Neuron (in vitro differentiated cells): ENCODE results near the gene CROT.
"Not testable (repeated sequence)": the region's sequence is repeated elsewhere in the genome, so short reads cannot be mapped to it uniquely, and the experiment has no call there.

Source experiments
- H2AFZ ChIP-seq: one replicate; pipeline ENCODE4 v1.6.1; 2013; ENCODE audit warnings: low read depth, mild to moderate bottlenecking, inconsistent platforms, low read length, moderate library complexity
- H3K27me3 ChIP-seq: one replicate; pipeline ENCODE4 v1.6.1; 2013; ENCODE audit warnings: low read length; ENCODE audit not compliant: insufficient read depth
- H3K36me3 ChIP-seq: one replicate; pipeline ENCODE4 v1.6.1; 2013; ENCODE audit warnings: low read length; ENCODE audit not compliant: insufficient read depth
- H3K4me1 ChIP-seq: one replicate; pipeline ENCODE4 v1.6.1; 2013; ENCODE audit warnings: low read length; ENCODE audit not compliant: insufficient read depth
- H3K4me3 ChIP-seq: 2 replicates; pipeline ENCODE4 v1.5.1; 2013; ENCODE audit warnings: mild to moderate bottlenecking, low read length, moderate library complexity
- H3K9me3 ChIP-seq: one replicate; pipeline ENCODE4 v1.6.1; 2013; ENCODE audit warnings: low read length

CROT gene, protein sequence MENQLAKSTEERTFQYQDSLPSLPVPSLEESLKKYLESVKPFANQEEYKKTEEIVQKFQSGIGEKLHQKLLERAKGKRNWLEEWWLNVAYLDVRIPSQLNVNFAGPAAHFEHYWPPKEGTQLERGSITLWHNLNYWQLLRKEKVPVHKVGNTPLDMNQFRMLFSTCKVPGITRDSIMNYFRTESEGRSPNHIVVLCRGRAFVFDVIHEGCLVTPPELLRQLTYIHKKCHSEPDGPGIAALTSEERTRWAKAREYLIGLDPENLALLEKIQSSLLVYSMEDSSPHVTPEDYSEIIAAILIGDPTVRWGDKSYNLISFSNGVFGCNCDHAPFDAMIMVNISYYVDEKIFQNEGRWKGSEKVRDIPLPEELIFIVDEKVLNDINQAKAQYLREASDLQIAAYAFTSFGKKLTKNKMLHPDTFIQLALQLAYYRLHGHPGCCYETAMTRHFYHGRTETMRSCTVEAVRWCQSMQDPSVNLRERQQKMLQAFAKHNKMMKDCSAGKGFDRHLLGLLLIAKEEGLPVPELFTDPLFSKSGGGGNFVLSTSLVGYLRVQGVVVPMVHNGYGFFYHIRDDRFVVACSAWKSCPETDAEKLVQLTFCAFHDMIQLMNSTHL

DNA sequence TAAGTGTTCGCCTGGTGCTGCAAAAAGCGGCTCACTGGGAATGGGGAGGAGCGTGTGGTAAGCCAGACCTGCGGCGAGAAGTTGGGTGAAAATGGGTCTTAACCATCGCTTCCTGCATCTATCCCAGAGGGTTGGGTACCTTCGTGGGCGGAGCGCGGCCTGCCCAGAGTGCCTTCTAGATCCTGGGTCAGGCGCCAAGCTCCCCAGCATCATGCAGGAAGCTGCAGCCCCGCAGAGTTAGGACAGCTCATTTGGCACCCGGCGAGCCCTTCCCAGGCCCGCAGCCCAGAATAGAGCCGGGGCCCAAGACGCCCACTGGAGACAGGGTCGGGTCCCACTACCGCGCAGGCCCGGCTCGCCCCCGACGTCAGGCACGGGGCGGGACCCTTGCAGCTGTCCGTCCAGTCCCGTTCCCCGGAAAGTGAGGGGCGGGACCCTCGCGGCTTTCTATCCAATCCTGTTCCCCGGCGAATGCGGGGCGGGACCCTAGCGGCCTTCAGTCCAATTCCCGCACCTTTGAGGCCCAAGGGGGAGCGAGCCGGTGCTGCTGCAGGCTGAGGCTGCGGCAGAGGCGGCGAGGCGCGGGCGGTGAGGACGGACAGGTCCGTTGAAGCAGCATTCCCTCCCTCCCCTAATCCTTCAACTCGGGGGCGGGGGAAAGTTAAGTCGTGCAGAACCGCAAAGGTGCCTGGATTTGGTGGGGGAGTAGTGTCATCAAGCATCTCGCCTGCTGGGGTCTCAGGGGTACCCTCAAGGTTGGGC is at the start of gene CROT:
Gene CROT (plus strand): TSS at position 499 of the 762 bp plus-strand sequence. CDS start 3,405 bp downstream, outside the sequence.
- H2AFZ ChIP-seq = peak within 1 kb of the TSS; percentile 75
- H3K27me3 ChIP-seq = no peaks in the 10 kb centered on the region
- peak within 1 kb of the TSS; percentile 96 for H3K4me3 ChIP-seq
- peaks cover 35% of the 10 kb centered on the region for H3K36me3 ChIP-seq
- peaks cover 8% of the 10 kb centered on the region for H3K9me3 ChIP-seq
- peaks cover 20% of the 10 kb centered on the region for H3K4me1 ChIP-seq

DNA sequence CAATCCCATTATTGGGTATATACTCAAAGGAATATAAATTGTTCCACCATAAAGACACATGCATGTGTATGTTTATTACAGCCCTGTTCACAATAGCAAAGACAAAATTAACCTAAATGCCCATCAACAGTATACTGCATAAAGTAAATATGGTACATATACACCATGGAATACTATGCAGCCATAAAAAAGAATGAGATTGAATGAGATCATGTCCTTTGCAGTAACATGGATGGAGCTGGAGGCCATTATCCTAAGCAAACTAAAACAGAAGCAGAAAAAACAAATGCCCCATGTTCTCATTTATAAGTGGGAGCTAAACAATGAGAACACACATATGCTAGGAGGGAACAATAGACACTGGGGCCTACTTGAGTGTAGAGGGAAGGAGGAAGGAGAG is 44.7 kb upstream of the CROT start:
- Histone ChIP-seq H3K9me3 (no peaks in the 10 kb centered on the region), H3K4me3 (no peak overlapping the region), H3K27me3 (no peaks in the 10 kb centered on the region), H3K36me3 (no peaks in the 10 kb centered on the region), H2AFZ (no peak overlapping the region), H3K4me1 (no peaks in the 10 kb centered on the region)

DNA sequence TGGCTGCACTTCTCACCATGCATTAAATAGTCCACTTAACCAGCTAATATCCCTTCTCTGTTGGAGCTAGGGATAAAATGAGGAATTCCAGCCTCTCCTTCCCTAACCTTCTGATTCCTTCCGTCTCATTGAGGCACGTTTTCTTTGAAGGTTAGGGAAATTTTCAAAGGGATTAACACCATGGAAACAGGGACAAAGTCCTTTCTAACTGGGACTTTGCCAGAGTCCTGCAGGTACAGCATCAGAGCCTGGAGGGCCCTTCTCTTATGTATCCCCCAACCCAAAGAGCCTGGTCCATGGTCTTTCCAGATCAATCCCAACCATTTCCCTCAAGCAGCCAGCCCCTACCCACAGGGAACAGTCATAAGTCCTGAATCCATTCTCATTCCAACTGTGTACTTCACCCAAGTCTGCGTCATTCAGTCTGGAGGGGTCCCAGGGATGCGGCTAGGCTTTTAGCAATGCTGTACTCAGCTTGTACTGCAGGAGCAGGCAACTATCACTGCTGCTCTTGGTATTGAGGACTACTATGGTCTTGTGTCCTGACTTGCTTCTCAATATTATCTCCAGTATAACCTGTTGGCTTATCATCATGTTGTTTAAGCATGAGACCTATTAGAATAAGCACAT is 34.6 kb upstream of the CROT start:
- no peak overlapping the region for H3K4me3 ChIP-seq
- no peaks in the 10 kb centered on the region for H3K9me3 ChIP-seq
- no peak overlapping the region for H2AFZ ChIP-seq
- no peaks in the 10 kb centered on the region for H3K27me3 ChIP-seq
- H3K4me1 ChIP-seq = no peaks in the 10 kb centered on the region
- H3K36me3 ChIP-seq = no peaks in the 10 kb centered on the region

DNA sequence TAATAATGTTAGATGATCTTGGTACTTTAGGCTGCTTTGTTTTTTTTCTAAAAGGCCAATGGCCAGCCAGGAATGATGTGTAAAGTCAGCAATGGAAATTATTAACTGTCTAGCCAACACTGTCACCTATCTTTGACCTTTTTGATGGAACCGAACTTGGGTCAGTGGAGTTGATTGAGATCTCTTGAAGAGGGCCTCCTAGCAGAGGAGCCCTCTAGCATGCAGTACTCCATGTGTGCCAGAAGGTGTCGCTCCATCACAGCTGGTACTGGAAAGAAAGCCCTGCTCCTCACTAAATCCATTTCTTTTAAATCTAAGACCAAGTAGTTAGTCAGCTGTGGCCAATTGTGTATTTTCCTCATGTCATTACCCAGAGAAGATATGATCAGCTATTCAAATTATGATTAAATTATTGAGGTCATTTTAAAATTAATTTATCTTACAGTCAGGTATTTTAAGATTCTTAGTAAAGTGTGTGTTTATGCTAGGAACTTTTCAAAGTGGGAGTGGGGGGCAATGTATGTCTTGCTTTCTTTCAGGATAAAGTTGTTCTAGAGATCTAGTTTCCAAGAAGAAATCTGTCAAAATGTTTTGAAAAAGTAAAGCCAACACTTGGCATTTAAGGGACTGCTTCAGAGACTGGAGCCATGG is 33.1 kb upstream of the CROT start:
- no peak overlapping the region for H2AFZ ChIP-seq

DNA sequence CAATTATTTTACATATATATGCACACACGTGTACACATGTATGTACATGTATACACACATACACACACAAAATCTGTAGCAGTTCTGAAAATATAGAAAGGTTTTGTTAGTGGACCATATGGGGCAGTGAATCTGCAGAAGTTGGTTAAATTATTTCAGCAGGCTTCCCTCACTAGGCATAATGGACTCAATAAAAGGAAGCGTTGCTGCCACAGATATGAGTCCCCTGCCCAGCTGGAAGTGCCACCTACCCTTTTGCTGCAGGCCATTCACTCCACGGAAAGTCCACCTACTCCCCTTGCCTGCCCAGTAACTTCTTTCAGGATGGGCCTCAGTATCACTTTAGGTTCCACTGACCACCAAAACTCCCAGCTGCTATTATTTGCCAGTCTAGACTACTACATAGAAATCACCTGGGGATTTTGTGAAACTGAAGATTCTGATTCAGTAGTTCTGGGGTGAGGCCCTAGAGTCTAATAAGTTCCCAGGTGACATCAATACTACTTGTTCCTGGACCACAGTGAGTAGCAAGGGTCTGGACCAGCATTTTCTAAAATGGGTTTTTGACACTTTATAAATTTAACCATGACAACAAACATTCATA is 29.3 kb upstream of the CROT start:
- no peak overlapping the region for H3K4me3 ChIP-seq
- no peaks in the 10 kb centered on the region for H3K27me3 ChIP-seq
- H2AFZ ChIP-seq = no peak overlapping the region
- peaks cover 8% of the 10 kb centered on the region for H3K4me1 ChIP-seq
- H3K9me3 ChIP-seq = no peaks in the 10 kb centered on the region
- no peaks in the 10 kb centered on the region for H3K36me3 ChIP-seq

More for the DNA sequence above, 33.1 kb upstream of the CROT start:
- Histone ChIP-seq H3K4me3 (no peak overlapping the region), H3K9me3 (no peaks in the 10 kb centered on the region), H3K36me3 (no peaks in the 10 kb centered on the region), H3K27me3 (no peaks in the 10 kb centered on the region), H3K4me1 (peaks cover 6% of the 10 kb centered on the region)

DNA sequence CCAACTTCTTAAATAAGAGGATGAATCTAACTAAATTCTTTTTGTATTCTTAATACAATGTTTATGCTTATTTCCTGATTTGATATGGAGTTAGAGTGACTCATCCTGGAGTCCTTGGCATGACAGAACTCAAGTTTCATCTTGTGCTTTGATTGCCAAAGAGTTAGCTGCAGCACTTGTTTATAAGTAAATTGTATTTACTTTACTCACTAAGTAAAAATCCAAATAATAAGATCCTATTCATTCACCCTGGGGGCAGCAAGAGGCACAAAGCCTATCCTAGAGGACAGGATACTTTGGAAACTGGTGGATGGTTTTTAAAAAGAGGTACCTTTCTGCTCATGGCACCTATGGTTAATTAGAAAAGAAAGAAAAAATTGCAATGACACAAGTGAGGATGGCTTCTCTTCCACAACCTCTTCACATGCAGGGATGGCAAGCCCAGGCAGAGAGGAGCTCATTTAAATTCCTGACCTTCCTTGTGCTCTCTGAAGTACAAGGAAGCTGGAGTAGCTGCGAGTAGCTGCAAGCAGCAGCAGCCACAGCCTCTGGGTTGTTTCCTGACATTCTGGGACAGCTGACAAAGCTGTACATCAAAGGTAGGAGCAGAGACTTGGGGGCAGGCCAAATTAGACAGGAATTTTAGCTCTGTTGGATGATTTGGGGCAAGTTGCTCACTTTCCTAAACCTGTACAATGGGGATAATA is 28.5 kb upstream of the CROT start:
- Histone ChIP-seq H3K36me3 (no peaks in the 10 kb centered on the region), H3K9me3 (no peaks in the 10 kb centered on the region), H2AFZ (no peak overlapping the region), H3K4me1 (peaks cover 8% of the 10 kb centered on the region), H3K27me3 (no peaks in the 10 kb centered on the region), H3K4me3 (no peak overlapping the region)

DNA sequence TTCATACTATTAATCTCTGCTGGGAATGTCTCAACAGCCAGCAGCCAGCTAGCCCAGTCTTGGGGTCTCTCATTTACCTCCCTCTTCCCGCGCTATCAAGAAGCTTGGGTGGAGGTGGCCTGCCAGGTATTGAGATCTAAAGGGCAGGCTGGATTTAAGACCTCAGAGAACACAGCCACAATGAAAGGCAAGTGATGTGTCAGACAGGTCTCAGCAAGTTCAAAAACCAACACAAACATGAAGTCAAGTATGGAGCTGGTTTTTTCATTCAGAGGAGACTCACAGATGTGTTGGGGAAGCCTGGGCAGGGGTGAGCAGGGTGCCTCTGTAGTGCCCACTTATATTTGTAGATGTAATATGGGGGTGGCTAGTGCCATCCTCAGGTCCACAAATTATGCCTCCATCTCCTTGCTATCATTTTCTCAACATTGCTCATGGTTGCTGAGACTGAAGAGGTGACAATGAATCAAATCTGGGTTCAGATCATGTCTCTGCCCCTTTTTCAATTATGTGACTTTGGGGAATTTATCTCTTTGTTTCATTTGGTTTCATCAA is 27.7 kb upstream of the CROT start:
- H3K9me3 ChIP-seq = no peaks in the 10 kb centered on the region
- no peak overlapping the region for H2AFZ ChIP-seq
- H3K27me3 ChIP-seq = no peaks in the 10 kb centered on the region
- no peaks in the 10 kb centered on the region for H3K36me3 ChIP-seq
- no peak overlapping the region for H3K4me3 ChIP-seq
- H3K4me1 ChIP-seq = peaks cover 8% of the 10 kb centered on the region

DNA sequence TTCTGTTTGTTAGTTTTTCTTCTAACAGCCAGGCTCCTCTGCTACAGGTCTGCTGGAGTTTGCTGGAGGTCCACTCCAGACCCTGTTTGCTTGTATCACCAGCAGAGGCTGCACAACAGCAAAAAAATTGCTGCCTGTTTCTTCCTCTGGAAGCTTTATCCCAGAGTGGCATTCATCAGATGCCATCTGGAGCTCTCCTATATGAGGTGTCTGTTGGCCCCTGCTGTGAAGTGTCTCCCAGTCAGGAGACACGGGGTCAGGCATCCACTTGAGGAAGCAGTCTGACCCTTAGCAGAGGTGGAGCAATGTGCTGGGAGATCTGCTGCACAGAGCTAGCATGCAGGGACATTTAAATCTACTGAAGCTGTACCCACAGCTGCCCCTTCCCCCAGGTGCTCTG is 26.7 kb upstream of the CROT start:
- Histone ChIP-seq H3K9me3 (peaks cover 7% of the 10 kb centered on the region), H3K4me1 (peaks cover 8% of the 10 kb centered on the region), H3K4me3 (no peak overlapping the region), H3K27me3 (no peaks in the 10 kb centered on the region), H2AFZ (no peak overlapping the region), H3K36me3 (no peaks in the 10 kb centered on the region)

DNA sequence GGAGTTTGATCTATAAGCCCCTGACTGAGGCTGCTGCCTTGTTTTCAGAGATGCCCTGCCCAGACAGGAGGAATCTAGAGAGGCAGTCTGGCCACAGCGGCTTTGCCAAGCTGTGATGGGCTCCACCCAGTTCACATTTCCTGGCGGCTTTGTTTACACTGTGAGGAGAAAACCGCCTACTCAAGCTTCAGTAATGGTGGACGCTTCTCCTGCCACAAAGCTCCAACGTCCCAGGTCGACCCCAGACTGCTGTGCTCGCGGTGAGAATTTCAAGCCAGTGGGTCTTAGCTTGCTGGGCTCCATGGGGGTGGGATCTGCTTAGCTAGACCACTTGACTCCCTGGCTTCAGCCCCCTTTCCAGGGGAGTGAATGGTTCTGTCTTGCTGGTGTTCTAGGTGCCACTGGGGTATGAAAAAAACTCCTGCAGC is 26.3 kb upstream of the CROT start:
- H3K4me1 ChIP-seq, H2AFZ ChIP-seq, H3K27me3 ChIP-seq, H3K36me3 ChIP-seq, H3K9me3 ChIP-seq, H3K4me3 ChIP-seq: not testable (repeated sequence)

DNA sequence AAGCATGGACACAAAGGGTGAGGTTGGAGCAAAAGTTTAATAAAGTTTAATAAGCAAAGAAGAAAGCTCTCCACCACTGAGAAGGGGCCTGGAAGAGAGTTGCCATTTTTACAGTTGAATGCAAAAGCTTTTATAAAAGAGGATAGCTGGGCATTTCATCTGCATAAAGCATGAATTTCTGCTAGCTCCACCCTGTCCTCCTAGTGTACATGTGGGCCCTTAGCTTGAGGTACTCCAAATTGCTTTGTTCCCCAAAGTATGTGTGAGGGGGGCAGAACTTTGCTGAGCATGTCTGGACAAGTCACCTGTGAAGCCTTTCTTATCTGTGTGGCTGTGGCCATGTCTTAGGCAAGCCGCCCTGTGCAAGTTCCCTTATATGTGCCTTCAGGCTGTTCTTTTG is 22.6 kb upstream of the CROT start:
- H3K36me3 ChIP-seq = no peaks in the 10 kb centered on the region
- H3K4me3 ChIP-seq = no peak overlapping the region
- no peaks in the 10 kb centered on the region for H3K4me1 ChIP-seq
- H2AFZ ChIP-seq = no peak overlapping the region
- H3K27me3 ChIP-seq = no peaks in the 10 kb centered on the region
- peaks cover 18% of the 10 kb centered on the region for H3K9me3 ChIP-seq

DNA sequence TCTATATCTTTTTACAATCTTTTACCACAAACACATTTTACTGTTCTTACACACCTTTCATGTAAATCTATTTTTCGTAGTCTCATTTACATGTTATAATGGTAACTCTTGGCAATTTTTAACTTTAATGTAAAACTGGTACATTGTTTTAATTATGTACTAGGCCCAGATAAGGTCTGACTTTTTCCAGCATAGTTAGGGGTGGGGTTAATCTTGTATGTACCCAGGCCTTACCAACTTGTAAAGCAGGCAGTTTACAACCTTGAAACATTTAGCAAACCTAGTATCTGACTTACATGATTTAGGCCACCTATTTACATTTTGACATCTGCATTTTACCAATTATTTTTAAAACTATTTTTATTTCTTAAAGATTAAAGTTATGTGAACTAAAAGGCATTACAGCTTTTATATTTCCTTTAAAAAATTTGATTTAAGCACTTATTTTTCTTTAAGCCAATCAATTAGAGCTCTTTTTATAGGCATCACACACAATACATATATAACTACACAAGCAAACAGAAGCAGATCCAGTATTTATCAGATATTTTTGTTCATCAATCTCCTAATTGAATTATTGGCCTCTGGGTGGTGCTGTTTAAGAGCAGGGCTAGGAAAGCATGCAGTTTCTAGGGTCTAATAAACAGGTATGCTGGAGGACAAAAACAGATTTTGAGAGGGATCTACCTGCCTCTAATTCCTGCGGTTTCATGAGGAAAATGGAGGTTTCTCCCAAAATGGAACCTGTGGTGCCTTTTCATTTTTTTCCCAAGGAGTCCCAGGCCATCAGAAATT is 19.7 kb upstream of the CROT start:
- H3K4me3 ChIP-seq = no peak overlapping the region
- H3K36me3 ChIP-seq = peaks cover 8% of the 10 kb centered on the region
- H3K4me1 ChIP-seq = no peaks in the 10 kb centered on the region
- no peaks in the 10 kb centered on the region for H3K27me3 ChIP-seq
- no peak overlapping the region for H2AFZ ChIP-seq
- H3K9me3 ChIP-seq = peaks cover 36% of the 10 kb centered on the region
